SK-N-MC (cell line): ENCODE measurements around the gene MPHOSPH6.
"Not testable (repeated sequence)": the region's sequence is repeated elsewhere in the genome, so short reads cannot be mapped to it uniquely, and the experiment has no call there.

Source experiments
- EZH2 ChIP-seq: fragments of 200-600 bp; sonication (generic); IDR thresholded peaks from one replicate; pipeline ENCODE4 v1.6.1; 2017; ENCODE audit warnings: antibody characterized with exemption
- FOXP2 ChIP-seq: optimal IDR thresholded peaks from 2 replicates; pipeline ENCODE3; 2011; ENCODE audit warnings: mild to moderate bottlenecking, moderate library complexity; ENCODE audit not compliant: insufficient read depth; ENCODE audit errors: extremely low read length, control extremely low read depth

DNA sequence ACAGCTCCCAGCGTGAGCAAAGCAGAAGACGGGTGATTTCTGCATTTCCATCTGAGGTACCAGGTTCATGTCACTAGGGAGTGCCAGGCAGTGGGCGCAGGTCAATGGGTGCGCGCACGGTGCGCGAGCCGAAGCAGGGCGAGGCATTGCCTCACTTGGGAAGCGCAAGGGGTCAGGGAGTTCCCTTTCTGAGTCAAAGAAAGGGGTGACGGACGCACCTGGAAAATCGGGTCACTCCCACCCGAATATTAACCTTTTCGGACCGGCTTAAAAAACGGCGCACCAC, 30.8 kb downstream of the MPHOSPH6 start:
- TF ChIP-seq EZH2, FOXP2: not testable (repeated sequence)
